ENCODE measurements around the gene SH2B3.
"Not testable (repeated sequence)": the region's sequence is repeated elsewhere in the genome, so short reads cannot be mapped to it uniquely, and the experiment has no call there.

The SH2B3 gene

GRCh38 chr12:111458546-111459172 lies 52.9 kb downstream of the SH2B3 start:
- no peak for DNase-seq (ENCODE audit: low read depth, low spot score)
- no peak for TF ChIP-seq CTCF (IDR thresholded peaks at IDR 0.05; ENCODE audit: insufficient read depth, low read length, missing control alignments)
- H3K4me3 ChIP-seq (ENCODE audit: low read depth, low read length), result no peak overlapping the region
- ChIA-PET POLR2A (no interaction called here), CTCF (interaction anchor here (1.1 to 33.6 kb wide), 5 partner anchors 8 to 127 kb away, joined by 3 to 899 read pairs (median 5); partner anchors contain the start of gene SH2B3)

- H3K4me3 ChIP-seq (ENCODE audit: low read depth, low read length); DNase-seq (ENCODE audit: low read depth, low spot score); POLR2A ChIA-PET: not testable (repeated sequence)
- CTCF ChIA-PET, result interaction anchor here (1.0 to 33.6 kb wide), 3 partner anchors 10 to 58 kb away, joined by 4 to 899 read pairs (median 75); partner anchors contain the start of gene SH2B3
Observed at GRCh38 chr12:111460111-111460510, 54.4 kb downstream of the SH2B3 start.

- peak; percentile 78 for DNase-seq (ENCODE audit: low read depth, low spot score)
- no peak overlapping the region for H3K4me3 ChIP-seq (ENCODE audit: low read depth, low read length)
- no peak for TF ChIP-seq CTCF (IDR thresholded peaks at IDR 0.05; ENCODE audit: insufficient read depth, low read length, missing control alignments)
- ChIA-PET CTCF (interaction anchor here (1.4 to 33.6 kb wide), 3 partner anchors 12 to 60 kb away, joined by 3 to 899 read pairs (median 75); partner anchors contain the start of gene SH2B3), POLR2A (no interaction called here)
Observed at GRCh38 chr12:111462210-111462769, 56.6 kb downstream of the SH2B3 start.

- no peak overlapping the region for H3K4me3 ChIP-seq (ENCODE audit: low read depth, low read length)
- DNase-seq (ENCODE audit: low read depth, low spot score), result no peak
- TF ChIP-seq CTCF (IDR thresholded peaks at IDR 0.05; ENCODE audit: insufficient read depth, low read length, missing control alignments), result no peak
- ChIA-PET CTCF (interaction anchor here (1.3 to 2.3 kb wide), 2 partner anchors 12 to 16 kb away, joined by 3 to 9 read pairs; no protein-coding TSS in a partner anchor), POLR2A (no interaction called here)
Observed at GRCh38 chr12:111467092-111467856, 61.6 kb downstream of the SH2B3 start.

- POLR2A ChIA-PET, result no interaction called here
- CTCF ChIA-PET, result interaction anchor here (1.3 to 2.3 kb wide), 2 partner anchors 12 to 17 kb away, joined by 3 to 9 read pairs; no protein-coding TSS in a partner anchor
- DNase-seq (ENCODE audit: low read depth, low spot score), result no peak
- no peak overlapping the region for H3K4me3 ChIP-seq (ENCODE audit: low read depth, low read length)
- TF ChIP-seq CTCF (IDR thresholded peaks at IDR 0.05; ENCODE audit: insufficient read depth, low read length, missing control alignments), result no peak
Observed at GRCh38 chr12:111467857-111468241, 62.1 kb downstream of the SH2B3 start.

- no peak for DNase-seq (ENCODE audit: low read depth, low spot score)
- no peak for TF ChIP-seq CTCF (IDR thresholded peaks at IDR 0.05; ENCODE audit: insufficient read depth, low read length, missing control alignments)
- POLR2A ChIA-PET, result no interaction called here
- CTCF ChIA-PET, result interaction anchor here (6.1 kb wide), 1 partner anchor 73 kb away, joined by 29 read pairs; no protein-coding TSS in a partner anchor
- H3K4me3 ChIP-seq (ENCODE audit: low read depth, low read length), result no peak overlapping the region
Observed at GRCh38 chr12:111469401-111469800, 63.7 kb downstream of the SH2B3 start.

Measured in AG04449 (cell line).